MM.1S (cell line): ENCODE measurements around the gene NCOA3.

Experiments
- CTCF ChIP-seq: fragments of 300-600 bp; sonication (generic); IDR thresholded peaks from 2 replicates; pipeline ENCODE4 v1.5.1; 2016; ENCODE audit warnings: antibody characterized with exemption, low read length, mixed read lengths
- EZH2 ChIP-seq: fragments of 300-600 bp; sonication (generic); optimal IDR thresholded peaks from 2 replicates; pipeline ENCODE3; 2017; ENCODE audit warnings: low read depth, mild to moderate bottlenecking, antibody characterized with exemption, low read length, mixed read lengths
- EZH2phosphoT487 ChIP-seq: fragments of 300-600 bp; sonication (generic); IDR thresholded peaks from 2 replicates; pipeline ENCODE4 v1.6.1; 2018; ENCODE audit warnings: antibody characterized with exemption, low read length

GRCh38 chr20:47541355-47541922 lies 39.8 kb downstream of the NCOA3 start:
- no peak for TF ChIP-seq CTCF
- no peak for TF ChIP-seq EZH2phosphoT487
- no peak for TF ChIP-seq EZH2
